ENCODE measurements around the gene SPECC1.

GRCh38 chr17:20086416-20087076 is 77.4 kb downstream of the SPECC1 start:
- 0 out of 2 replicates have a peak, but pooled peaks have one; percentile 17 for TF ChIP-seq CTCF (conservative IDR thresholded peaks at IDR 0.05; ENCODE audit: low read depth, low read length)
- no peak for TF ChIP-seq EZH2 (IDR thresholded peaks at IDR 0.05; ENCODE audit: low read length, unreplicated experiment)
- TF ChIP-seq EZH2phosphoT487 (IDR thresholded peaks at IDR 0.05; ENCODE audit: borderline replicate concordance, low read length), result no peak

All from PC-3 (cell line).